Activated CD8-positive, alpha-beta memory T cell treated with anti-CD3 and anti-CD28 coated beads, Interleukin-2, amount 50 U/mL, for 48 hours (primary cell): ENCODE measurements around the gene TOMM40L.

Experiments used
- DNase-seq: peaks from one replicate; pipeline ENCODE4 v3.0.0-alpha.2; 2020

TOMM40L gene

DNA sequence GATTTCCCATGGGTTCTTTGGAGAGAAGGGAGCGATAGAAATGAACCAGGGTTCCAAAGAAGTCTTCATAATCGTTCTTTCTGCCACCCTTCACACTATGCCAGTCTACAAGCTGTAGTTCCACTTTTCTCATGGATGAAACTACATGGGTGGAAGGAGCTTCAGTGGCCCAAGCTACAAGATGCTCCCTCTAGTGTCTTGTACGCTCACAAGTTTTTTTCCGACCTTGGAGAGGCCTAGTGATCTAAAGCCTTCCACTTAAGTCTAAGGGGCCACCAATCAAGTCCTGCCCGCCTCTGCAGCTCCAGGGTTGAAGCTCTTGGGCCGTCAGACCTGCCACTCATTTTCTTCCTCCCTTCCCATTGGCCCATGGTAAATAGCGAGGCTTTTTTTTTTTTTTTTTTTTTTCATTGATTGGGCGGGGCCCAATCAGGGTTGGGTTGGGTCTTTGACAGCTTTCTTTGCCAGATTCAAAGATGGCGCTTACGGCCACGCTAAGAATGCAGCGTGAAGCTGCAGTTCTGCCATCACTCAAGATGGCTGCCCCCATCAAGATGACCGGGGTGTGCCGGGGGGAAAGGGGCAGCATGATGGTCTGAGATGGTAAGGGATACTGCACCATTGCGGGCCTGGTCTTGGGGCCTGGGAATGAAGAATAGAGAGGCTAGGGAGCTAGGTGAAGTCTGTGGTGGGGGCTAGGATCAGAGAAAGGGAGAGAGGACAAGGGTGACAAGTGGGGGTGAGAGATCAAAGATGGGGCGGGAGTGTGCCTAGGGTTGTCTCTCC, at the start of gene TOMM40L:
Gene TOMM40L (plus strand): TSS at position 527 of the 786 bp plus-strand sequence. CDS start 430 bp downstream, outside the sequence.
- DNase-seq, result peak; percentile 89

- no peak for DNase-seq
Observed at GRCh38 chr1:161176468-161177111, 49.3 kb upstream of the TOMM40L start.

GRCh38 chr1:161177112-161177935, 48.5 kb upstream of the TOMM40L start, which contains the start of gene B4GALT3:
Gene B4GALT3, minus strand, starts transcription at chr1:161177507. Its CDS starts 1,447 bp downstream, at chr1:161176060.
- DNase-seq, result peak; percentile 100

- no peak for DNase-seq
Observed at GRCh38 chr1:161177936-161178244, 48.0 kb upstream of the TOMM40L start.

- no peak for DNase-seq
Observed at GRCh38 chr1:161179698-161180097, 46.2 kb upstream of the TOMM40L start.

- no peak for DNase-seq
Observed at GRCh38 chr1:161180639-161181038, 45.2 kb upstream of the TOMM40L start.

- no peak for DNase-seq
Observed at GRCh38 chr1:161182214-161182613, 43.6 kb upstream of the TOMM40L start.

- no peak for DNase-seq
Observed at GRCh38 chr1:161185282-161185682, 40.6 kb upstream of the TOMM40L start.

- DNase-seq, result no peak
Observed at GRCh38 chr1:161185732-161186311, 40.0 kb upstream of the TOMM40L start.

DNA sequence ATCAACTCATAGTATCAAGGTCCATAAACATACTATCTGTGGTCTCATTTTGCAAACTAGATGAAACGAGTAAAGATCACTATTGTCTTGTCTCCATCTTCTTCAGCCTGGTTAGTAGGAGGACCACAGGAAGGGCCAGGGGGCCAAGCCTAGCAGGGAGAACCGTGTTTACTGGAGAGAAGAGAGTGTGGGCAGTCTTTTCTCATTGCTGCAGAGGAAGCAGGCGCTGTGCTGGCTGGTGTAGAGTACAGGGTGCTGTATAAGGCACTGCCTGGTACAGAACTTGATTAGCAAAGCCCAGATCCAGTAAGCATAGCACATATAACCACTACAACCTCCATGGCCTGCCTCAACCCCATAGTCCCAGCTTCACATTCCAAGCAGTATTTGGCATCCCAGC, 38.5 kb upstream of the TOMM40L start:
- DNase-seq, result no peak

GRCh38 chr1:161188381-161188780, 37.5 kb upstream of the TOMM40L start:
- DNase-seq, result no peak

DNA sequence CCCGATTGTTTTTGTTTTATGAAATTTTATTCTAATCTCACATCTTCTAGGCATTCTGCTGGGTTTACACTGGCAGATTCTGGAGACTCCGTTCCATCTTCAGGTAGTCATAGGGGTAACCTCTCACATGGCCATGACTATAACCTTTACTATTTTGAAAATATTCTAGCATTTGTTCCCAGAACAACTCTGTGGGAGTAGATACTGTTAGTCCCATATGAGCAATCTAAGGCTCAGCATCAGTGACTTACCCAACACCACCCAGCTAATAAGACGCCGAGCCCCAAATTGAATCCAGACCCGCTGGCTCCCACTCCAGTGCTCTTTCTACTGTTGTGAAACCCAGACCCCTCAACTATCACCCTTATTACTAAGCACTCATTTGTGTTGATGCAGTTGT, 36.8 kb upstream of the TOMM40L start:
- DNase-seq, result no peak

DNA sequence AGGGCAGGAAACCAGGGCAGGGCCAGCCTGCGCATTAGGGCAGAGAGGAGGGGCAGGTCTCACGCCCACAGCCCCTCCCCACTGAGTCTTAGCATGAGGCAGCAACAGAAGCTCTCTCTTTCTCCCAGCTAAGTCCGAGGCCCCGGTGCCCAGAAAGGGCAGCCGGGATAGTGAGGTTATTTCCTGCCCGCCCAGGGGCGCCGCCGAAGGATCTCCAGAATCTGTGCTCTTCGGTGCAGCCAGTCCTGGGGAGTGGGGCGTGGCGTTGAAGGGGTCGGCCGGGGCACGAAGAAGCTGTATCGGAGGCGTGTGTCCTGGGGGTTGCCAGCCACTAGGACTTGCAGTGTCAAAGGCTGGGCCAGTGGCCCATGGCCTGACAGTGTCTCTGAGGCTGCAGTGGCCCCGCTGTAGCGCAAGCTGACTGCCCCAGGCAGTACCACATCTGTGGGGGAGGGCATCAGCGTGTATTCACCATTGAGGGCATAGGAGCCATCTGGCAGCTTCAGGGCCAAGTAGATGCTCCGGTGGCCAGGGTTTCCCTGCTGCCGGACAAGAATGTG, 34.8 kb upstream of the TOMM40L start:
- no peak for DNase-seq

DNA sequence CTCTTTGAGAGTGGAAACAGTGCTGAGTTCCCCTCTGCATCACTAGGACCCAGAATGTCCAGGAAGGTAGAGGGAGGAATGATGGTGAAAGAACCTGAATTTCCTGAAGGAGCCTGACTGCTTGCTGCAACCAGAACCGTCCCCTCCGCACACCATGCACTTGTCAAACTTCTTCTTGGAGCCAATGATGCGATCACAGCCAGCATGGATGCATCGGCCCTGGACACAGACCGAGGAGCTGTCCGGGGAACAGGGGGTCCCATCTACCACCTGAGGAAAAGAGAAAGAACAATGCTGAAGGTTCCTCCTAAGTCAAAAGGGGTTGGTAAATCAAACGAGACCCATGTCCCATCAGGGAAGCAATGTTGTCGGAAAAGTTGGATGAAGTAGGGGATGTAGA, 33.9 kb upstream of the TOMM40L start:
- no peak for DNase-seq

DNA sequence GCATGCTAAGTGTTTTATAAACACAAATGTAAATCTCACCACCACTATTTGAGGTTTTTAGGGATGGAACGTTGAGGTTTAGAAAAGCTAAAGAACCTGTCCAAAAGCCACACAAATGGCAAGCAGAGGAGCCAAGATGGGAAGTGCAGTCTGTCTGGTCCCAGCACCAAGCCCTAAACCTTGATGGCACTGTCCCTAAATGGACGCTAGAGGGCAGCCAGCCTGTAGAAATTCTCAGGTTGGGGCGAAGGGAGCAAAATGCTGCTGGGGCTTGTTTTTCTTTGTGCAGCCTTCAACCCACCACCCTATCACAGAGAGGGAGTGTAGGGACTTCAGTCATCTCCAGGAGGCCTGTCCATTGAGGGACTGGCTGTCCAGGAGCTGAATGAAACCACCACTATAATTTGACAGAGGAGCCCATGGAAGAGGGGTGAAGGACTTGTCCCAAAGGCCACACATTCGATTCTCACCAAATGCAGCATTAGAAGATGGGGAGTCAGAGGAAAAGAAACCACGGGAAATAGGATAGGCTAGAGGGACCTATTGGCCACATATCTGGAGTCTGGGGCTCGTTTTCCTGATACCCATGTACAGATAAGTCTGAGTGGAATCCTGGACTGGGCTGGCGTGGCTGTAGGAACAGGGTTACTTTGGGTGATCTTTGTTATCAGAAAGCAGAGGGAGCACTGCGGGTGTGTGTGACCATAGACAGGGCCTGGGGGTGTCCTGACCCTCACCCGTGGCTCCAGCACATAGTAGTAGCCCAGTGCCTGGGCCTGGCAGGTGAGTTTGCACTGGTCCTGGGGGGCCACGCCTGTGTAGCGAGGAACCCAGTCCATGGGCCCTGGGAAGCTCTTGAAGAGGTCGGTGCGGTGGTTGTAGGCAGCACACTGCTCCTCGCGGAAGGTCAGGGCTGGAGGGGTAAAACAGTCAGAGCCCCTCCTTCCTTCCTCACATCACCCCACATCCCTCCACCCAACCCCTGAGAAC, 33.1 kb upstream of the TOMM40L start:
- peak; percentile 77 for DNase-seq

DNA sequence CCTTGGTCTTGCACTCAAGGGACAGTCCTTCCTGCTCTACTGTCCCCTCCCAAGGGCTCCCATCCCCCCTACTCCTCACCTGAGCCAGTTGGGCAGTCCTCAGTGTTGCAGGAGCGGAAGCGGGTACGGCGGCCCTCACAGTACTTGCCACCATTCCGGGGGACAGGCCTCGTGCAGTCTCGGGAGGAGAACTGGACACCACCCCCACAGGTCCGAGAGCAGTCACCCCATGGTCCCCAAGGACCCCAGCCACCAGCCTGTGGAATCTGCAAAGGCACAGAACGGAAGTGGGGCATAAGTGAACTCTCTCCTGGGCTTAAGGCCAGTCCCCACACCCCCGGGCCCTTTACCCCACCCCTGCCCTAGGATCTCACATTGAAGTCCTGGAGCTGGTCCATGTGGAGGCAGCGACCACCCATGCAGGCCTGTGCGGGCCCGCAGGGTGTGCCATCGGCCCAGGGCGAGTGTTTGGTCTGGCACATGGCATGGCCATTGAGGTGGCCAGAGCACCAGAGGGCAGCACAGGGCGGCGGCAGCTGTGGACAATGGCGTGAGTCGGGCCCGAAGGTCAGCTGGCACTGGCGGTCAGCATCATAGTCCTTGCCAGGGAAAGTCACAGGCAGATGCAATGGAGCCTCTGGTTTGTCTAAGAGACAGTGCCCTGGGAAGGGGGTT, 32.2 kb upstream of the TOMM40L start:
- no peak for DNase-seq

- DNase-seq, result no peak
Observed at GRCh38 chr1:161195171-161195570, 30.7 kb upstream of the TOMM40L start.

DNA sequence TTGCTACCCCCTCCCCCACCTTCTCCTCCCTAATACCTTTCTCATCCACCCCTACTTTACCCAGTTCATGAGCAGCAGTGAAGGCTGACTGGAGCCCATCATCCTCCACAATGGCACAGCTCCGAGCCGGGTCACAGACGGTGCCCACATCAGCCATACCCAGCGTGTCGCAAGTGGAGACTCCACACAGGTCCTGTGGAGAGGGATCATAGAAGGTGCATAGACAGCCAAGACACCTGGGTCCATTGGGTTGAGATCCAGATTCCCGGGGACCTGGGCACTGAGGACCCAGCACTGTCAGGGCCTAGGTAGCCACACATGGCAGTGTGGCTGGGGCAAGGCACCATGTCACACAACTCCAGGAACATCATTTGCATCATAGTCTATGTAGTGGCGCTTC, 29.7 kb upstream of the TOMM40L start:
- DNase-seq, result no peak

DNA sequence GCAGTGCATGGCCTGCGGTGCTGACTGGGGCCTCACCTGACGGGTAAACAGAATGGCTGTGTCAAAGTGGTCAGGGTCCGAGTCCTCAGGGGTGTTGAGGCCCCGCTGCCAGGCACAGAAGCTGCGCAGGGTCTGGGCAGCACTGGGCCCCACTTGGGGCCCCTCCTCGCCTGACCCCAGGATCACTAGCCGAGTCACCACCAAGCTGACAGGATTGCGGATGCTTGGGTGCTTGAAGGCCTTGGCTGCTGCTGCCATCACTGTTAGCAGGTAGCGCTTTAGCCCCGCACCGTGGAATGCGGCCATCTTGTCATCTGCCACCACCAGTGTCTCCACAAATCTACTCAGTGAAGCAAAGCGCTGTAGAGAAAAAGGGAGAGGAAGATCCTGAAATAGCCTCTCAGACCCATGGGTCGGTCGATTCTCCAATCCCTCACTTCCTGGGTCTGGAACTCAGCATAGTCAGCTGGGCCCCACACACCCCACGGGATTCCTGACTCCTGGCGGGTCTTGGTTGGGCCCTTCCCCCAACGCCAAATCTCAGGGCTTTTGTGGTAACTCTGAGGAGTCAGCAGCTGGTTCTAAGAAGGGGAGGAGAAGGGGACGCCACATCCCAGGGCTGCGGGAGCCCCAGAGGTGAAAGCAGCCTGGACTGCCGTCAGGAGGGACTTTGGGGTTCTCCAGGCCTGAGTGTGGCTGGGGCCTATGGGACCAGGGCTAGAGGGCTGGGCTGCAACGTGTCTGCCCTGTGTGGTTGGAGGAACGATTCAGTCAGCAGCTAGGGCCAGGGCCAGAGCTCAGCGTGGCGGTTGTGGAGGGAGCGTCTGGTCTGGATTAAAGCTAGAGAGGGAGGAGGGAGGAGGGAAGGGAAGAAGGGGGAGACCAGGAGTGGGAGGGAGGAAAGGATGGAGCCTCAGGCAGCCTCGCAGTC, 29.1 kb upstream of the TOMM40L start:
- DNase-seq, result no peak
